Spleen (tissue), 7 donors: ENCODE measurements around the gene MLF2.
A peak's percentile ranks its signal among the peaks of the same experiment; 100 is the strongest.

Experiments
- CTCF ChIP-seq, 11 experiments: fragments of 200-600 bp in 7 of 11; fragments of 450-650 bp in 4 of 11; sonication (generic) in 4 of 11; IDR thresholded peaks in 8 of 11; conservative IDR thresholded peaks in 3 of 11; 1 replicate in 7 of 11; 2 replicates in 4 of 11; pipeline versions ENCODE4 v1.4.0 to v1.8.0; 2016 to 2021; ENCODE audit warnings: antibody characterized with exemption in 11 of 11, inconsistent platforms in 4 of 11, mild to moderate bottlenecking in 1 of 11
- POLR2A ChIP-seq, 3 donors: fragments of 450-650 bp; IDR thresholded peaks; one replicate each; pipeline ENCODE4 v1.5.1; 2017; ENCODE audit warnings: antibody characterized with exemption in 3 of 3, mild to moderate bottlenecking in 1 of 3
- POLR2AphosphoS5 ChIP-seq, 3 donors: sonication (generic); formaldehyde crosslinking; IDR thresholded peaks; one replicate each; pipeline ENCODE4 v1.5.1; 2017; ENCODE audit warnings: antibody characterized with exemption in 3 of 3
- donor health status: DM: no; HTN: no; CAD: no; lungs with moderate emphysema.
- donor health status: DM: no; HTN: no; CAD: no.
- donor health status: DM: no; HTN: no; CAD: no.

- TF ChIP-seq POLR2A (IDR thresholded peaks at IDR 0.05) (no peak), CTCF (IDR thresholded peaks at IDR 0.05 in 8 of 11, conservative IDR thresholded peaks at IDR 0.05 in 3 of 11) (peak in 10 of 11 experiments; percentile 45 to 88 (median 81)), POLR2AphosphoS5 (IDR thresholded peaks at IDR 0.05) (peak; percentile 7 to 67 (median 63))
Observed at GRCh38 chr12:6766651-6767349, 13.9 kb upstream of the MLF2 start.
